ELF-1 (cell line): Measurements from ENCODE around the gene NCAM1.

Experiments used
- DNase-seq: peaks from one replicate; pipeline ENCODE4 v3.0.0-alpha.2; 2016; ENCODE audit warnings: low read depth, low spot score

NCAM1 gene

GRCh38 chr11:113168354-113169342 lies 207.4 kb downstream of the NCAM1 start:
- no peak for DNase-seq

GRCh38 chr11:113172382-113172951 lies 211.2 kb downstream of the NCAM1 start:
- DNase-seq: no peak

GRCh38 chr11:113173126-113173525 lies 211.9 kb downstream of the NCAM1 start:
- no peak for DNase-seq

- DNase-seq: no peak
These were observed 213.7 kb downstream of the NCAM1 start for GRCh38 chr11:113174882-113175281.

- DNase-seq: no peak
These were observed 215.6 kb downstream of the NCAM1 start for GRCh38 chr11:113176599-113177360.

GRCh38 chr11:113177671-113178070 lies 216.5 kb downstream of the NCAM1 start:
- peak; percentile 52 for DNase-seq

GRCh38 chr11:113178381-113179070 lies 217.3 kb downstream of the NCAM1 start:
- no peak for DNase-seq

- DNase-seq: no peak
These were observed 218.0 kb downstream of the NCAM1 start for GRCh38 chr11:113179181-113179704.

- no peak for DNase-seq
These were observed 219.9 kb downstream of the NCAM1 start for GRCh38 chr11:113181094-113181493.

- DNase-seq: no peak
These were observed 221.1 kb downstream of the NCAM1 start for GRCh38 chr11:113182288-113182687.

GRCh38 chr11:113184498-113184897 lies 223.3 kb downstream of the NCAM1 start:
- no peak for DNase-seq

GRCh38 chr11:113188371-113188834 lies 227.2 kb downstream of the NCAM1 start:
- no peak for DNase-seq

GRCh38 chr11:113189909-113190667 lies 228.9 kb downstream of the NCAM1 start:
- peak; percentile 29 for DNase-seq

GRCh38 chr11:113192121-113192925 lies 231.1 kb downstream of the NCAM1 start:
- peak; percentile 66 for DNase-seq

GRCh38 chr11:113193016-113193415 lies 231.8 kb downstream of the NCAM1 start:
- no peak for DNase-seq

- DNase-seq: no peak
These were observed 232.7 kb downstream of the NCAM1 start for GRCh38 chr11:113193946-113194345.

GRCh38 chr11:113195728-113196127 lies 234.5 kb downstream of the NCAM1 start:
- no peak for DNase-seq

GRCh38 chr11:113197446-113197845 lies 236.2 kb downstream of the NCAM1 start:
- DNase-seq: no peak

- DNase-seq: no peak
These were observed 237.9 kb downstream of the NCAM1 start for GRCh38 chr11:113198972-113199661.
